A549 (cell line): ENCODE measurements around the gene GMDS. TPM values are rescaled to one million over a fixed set of nuclear protein-coding genes. Genes with fewer than 3 reads are reported as not detected.

Experiments
- ATAC-seq, 2 experiments: fragments of 200-7000 bp in 1 of 2; fragments of >200 bp in 1 of 2; cut with Nextera tagmentation in 1 of 2; cut with Tn5 transposase in 1 of 2; 3 replicates each; pipeline versions ENCODE4 v1.8.0 to v1.9.1; 2018 to 2020; ENCODE audit warnings: mild to moderate bottlenecking in 1 of 2, moderate library complexity in 1 of 2
- CTCF ChIA-PET: fragments of 300-600 bp; sonication (Branson Sonifier 250); formaldehyde crosslinking; extraction: SDS; loops from one replicate; lab custom pipeline; 2021; ENCODE audit warnings: antibody characterized with exemption, inconsistent platforms; lab: Yijun Ruan, JAX
- POLR2A ChIA-PET: fragments of 350-600 bp; formaldehyde crosslinking; extraction: SDS; loops from one replicate; lab custom pipeline; 2021; ENCODE audit warnings: antibody characterized with exemption, inconsistent platforms; lab: Yijun Ruan, JAX
- DNase-seq, 2 experiments: peaks; one replicate each; pipeline versions ENCODE4 v3.0.0 to v3.0.0-alpha.2; 2011 to 2016; ENCODE audit warnings: low read depth in 1 of 2, low spot score in 1 of 2
- FAIRE-seq: peaks from 2 replicates; lab custom pipeline; 2011; peaks lifted over from hg19 to GRCh38; lab: Jason Lieb, UNC
- H3K27ac ChIP-seq, 2 experiments: fragments of >200 bp; sonication (Bioruptor Twin); formaldehyde crosslinking; 3 replicates each; pipeline ENCODE4 v1.5.1; 2016 to 2017
- H3K4me1 ChIP-seq: fragments of >200 bp; sonication (Bioruptor Twin); formaldehyde crosslinking; 3 replicates; pipeline ENCODE4 v1.6.1; 2016
- H3K4me2 ChIP-seq: fragments of >200 bp; sonication (Bioruptor Twin); formaldehyde crosslinking; 3 replicates; pipeline ENCODE4 v1.6.1; 2016
- H3K4me3 ChIP-seq: fragments of >200 bp; sonication (Bioruptor Twin); formaldehyde crosslinking; 3 replicates; pipeline ENCODE4 v1.5.1; 2016
- H3K9me3 ChIP-seq: fragments of >200 bp; sonication (Bioruptor Twin); formaldehyde crosslinking; 3 replicates; pipeline ENCODE4 v1.6.1; 2016
- BHLHE40 ChIP-seq: IDR thresholded peaks from 2 replicates; pipeline ENCODE4 v1.6.1; 2012; ENCODE audit warnings: low read depth, low read length, inconsistent platforms
- CEBPB ChIP-seq, 2 experiments: fragments of >200 bp in 1 of 2; sonication (Bioruptor Twin) in 1 of 2; formaldehyde crosslinking in 1 of 2; IDR thresholded peaks; 2 replicates each; pipeline ENCODE4 v1.6.1; 2012 to 2016
- CTCF ChIP-seq: fragments of >200 bp; sonication (Bioruptor Twin); formaldehyde crosslinking; IDR thresholded peaks from 3 replicates; pipeline ENCODE4 v1.5.1; 2016
- EHMT2 ChIP-seq: fragments of 200-600 bp; sonication (generic); IDR thresholded peaks from 2 replicates; pipeline ENCODE4 v1.6.1; 2016; ENCODE audit warnings: antibody characterized with exemption, low read depth, mild to moderate bottlenecking, moderate library complexity
- ELK1 ChIP-seq: fragments of 150-350 bp; IDR thresholded peaks from 2 replicates; pipeline ENCODE4 v1.6.1; 2014; ENCODE audit warnings: low read depth, mild to moderate bottlenecking, low read length
- EP300 ChIP-seq, 2 experiments: fragments of >200 bp; sonication (Bioruptor Twin); formaldehyde crosslinking; IDR thresholded peaks; 2 replicates in 1 of 2; 3 replicates in 1 of 2; pipeline ENCODE4 v1.6.1; 2016 to 2017
- FOSL2 ChIP-seq, 2 experiments: fragments of 450-650 bp in 1 of 2; fragments of >200 bp in 1 of 2; sonication (Bioruptor Twin) in 1 of 2; formaldehyde crosslinking; IDR thresholded peaks; 2 replicates each; pipeline versions ENCODE4 v1.5.0 to v1.6.1; 2016 to 2020; ENCODE audit warnings: mild to moderate bottlenecking in 1 of 2, moderate library complexity in 1 of 2
- FOXS1 ChIP-seq: fragments of 250-450 bp; sonication (Bioruptor Pico); IDR thresholded peaks from 2 replicates; pipeline ENCODE4 v1.5.0; 2020; ENCODE audit warnings: mild to moderate bottlenecking, moderate library complexity
- HMGXB4 ChIP-seq: fragments of 250-450 bp; sonication (Bioruptor Pico); IDR thresholded peaks from 2 replicates; pipeline ENCODE4 v1.5.0; 2021; ENCODE audit warnings: mild to moderate bottlenecking, moderate library complexity, borderline replicate concordance
- HOXB5 ChIP-seq: fragments of 250-450 bp; sonication (Bioruptor Pico); IDR thresholded peaks from 2 replicates; pipeline ENCODE4 v1.5.0; 2020; ENCODE audit warnings: mild to moderate bottlenecking, moderate library complexity
- KDM5A ChIP-seq: fragments of 200-600 bp; sonication (generic); IDR thresholded peaks from 2 replicates; pipeline ENCODE4 v1.6.1; 2016; ENCODE audit warnings: antibody characterized with exemption, mild to moderate bottlenecking
- NFE2L2 ChIP-seq: fragments of 150-350 bp; conservative IDR thresholded peaks from 2 replicates; pipeline ENCODE4 v1.6.1; 2014; ENCODE audit warnings: low read length
- NPAS2 ChIP-seq: fragments of 250-450 bp; sonication (Bioruptor Pico); IDR thresholded peaks from 2 replicates; pipeline ENCODE4 v1.8.0; 2022; ENCODE audit warnings: mild to moderate bottlenecking, moderate library complexity, borderline replicate concordance
- PHF8 ChIP-seq: fragments of 200-600 bp; sonication (generic); IDR thresholded peaks from 2 replicates; pipeline ENCODE4 v1.6.1; 2016; ENCODE audit warnings: low read depth, mild to moderate bottlenecking, antibody characterized with exemption, moderate library complexity, borderline replicate concordance
- RCOR1 ChIP-seq: fragments of 150-350 bp; IDR thresholded peaks from 2 replicates; pipeline ENCODE4 v1.6.1; 2014; ENCODE audit warnings: antibody characterized with exemption, low read length, low read depth
- RNF2 ChIP-seq: fragments of 200-600 bp; sonication (generic); IDR thresholded peaks from 2 replicates; pipeline ENCODE4 v1.6.1; 2016; ENCODE audit warnings: low read depth, mild to moderate bottlenecking, antibody characterized with exemption, moderate library complexity, borderline replicate concordance
- SMC3 ChIP-seq: fragments of >200 bp; sonication (Bioruptor Twin); formaldehyde crosslinking; IDR thresholded peaks from 3 replicates; pipeline ENCODE4 v1.6.1; 2018; ENCODE audit warnings: inconsistent platforms
- SREBF2 ChIP-seq: fragments of 450-650 bp; IDR thresholded peaks from 2 replicates; pipeline ENCODE4 v1.6.1; 2014; ENCODE audit warnings: mild to moderate bottlenecking, moderate library complexity
- ZSCAN20 ChIP-seq: fragments of 250-450 bp; sonication (Bioruptor Pico); IDR thresholded peaks from 2 replicates; pipeline ENCODE4 v1.8.0; 2022; ENCODE audit warnings: mild to moderate bottlenecking, moderate library complexity
- WGBS: methylation state at CpG from one replicate; pipeline ENCODE4 v1.1.6; 2017; ENCODE audit errors: missing lambda C conversion rate; 5-methylcytosine and 5-hydroxymethylcytosine counted together
- polyA plus RNA-seq, 4 experiments: library from polyadenylated mRNA; depleted of rRNA in 3 of 4; stranded (reverse); fragments of >200 nt; fragmentation: RNase III in 1 of 4; extraction: RNeasy Plus Mini Kit Qiagen cat#74134 plus additional on column Dnase treatment in 1 of 4; gene quantifications; 2 replicates in 3 of 4; 3 replicates in 1 of 4; pipeline ENCODE4 v1.2.3, GENCODE V29; 2011 to 2017
- TF ChIP-seq, protein P1 (sequence below): IDR thresholded peaks from 2 replicates; pipeline ENCODE4 v1.6.1; 2012
- TF ChIP-seq, protein P2 (sequence below): fragments of >200 bp; sonication (Bioruptor Twin); formaldehyde crosslinking; IDR thresholded peaks from 2 replicates; pipeline ENCODE4 v1.6.1; 2016

GMDS gene
- polyA plus RNA-seq, 2 of the 4 experiments (the other 2 are of a cell fraction): 9.9 to 12.4 TPM

DNA sequence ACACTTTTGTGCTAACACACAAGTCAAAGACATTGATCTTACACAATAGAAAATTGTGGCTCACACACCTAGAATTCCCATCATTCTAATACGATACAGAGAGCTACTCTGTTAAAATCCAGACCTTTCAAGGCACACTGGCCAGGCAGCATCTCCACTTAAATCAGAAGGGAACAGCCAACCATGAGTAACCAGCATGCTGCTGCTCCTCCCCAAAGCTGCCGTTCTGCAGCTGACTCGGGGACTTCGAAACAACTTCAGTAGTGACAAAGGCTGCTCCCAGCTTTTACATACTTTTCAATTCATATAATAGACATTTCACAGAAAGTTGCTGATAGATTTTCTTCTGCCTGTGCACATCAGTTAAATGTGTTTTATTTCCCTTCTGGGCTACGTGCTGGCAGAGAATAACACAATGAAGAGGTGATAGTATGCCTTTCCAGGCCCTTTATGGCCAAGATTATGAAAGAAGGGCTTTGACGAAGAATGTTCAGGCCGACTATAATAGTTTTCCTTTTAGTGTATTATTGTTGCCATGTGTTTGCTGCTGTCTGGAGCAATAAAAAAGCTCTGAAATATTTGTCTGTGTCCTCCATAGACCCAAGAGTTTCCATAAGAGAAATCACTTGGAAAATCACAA lies 159.0 kb downstream of the GMDS start:
- Histone ChIP-seq H3K27ac (no peak overlapping the region), H3K4me2 (no peak overlapping the region), H3K9me3 (no peaks in the 10 kb centered on the region), H3K4me3 (no peak overlapping the region), H3K4me1 (no peaks in the 10 kb centered on the region)
- FAIRE-seq: no peak
- TF ChIP-seq ZSCAN20 (CRISPR knock-in tag): no peak
- ATAC-seq: no peak
- CTCF ChIA-PET: interaction anchor here (1.3 kb wide), 2 partner anchors 18 to 268 kb away, joined by 3 to 4 read pairs; no protein-coding TSS in a partner anchor
- WGBS: 87% methylated on average over 7 of the region's 7 CpGs
- DNase-seq: no peak
- POLR2A ChIA-PET: interaction anchor here (0.6 kb wide), 1 partner anchor 32 kb away, joined by 3 read pairs; no protein-coding TSS in a partner anchor

- no peak for TF ChIP-seq KDM5A
- no peak for TF ChIP-seq FOXS1
- TF ChIP-seq BHLHE40: no peak
- no peak for TF ChIP-seq NFE2L2
- no peak for TF ChIP-seq PHF8
- TF ChIP-seq CTCF: no peak
- TF ChIP-seq SREBF2: no peak
- TF ChIP-seq SMC3: no peak
- no peak for TF ChIP-seq HOXB5
- no peak for TF ChIP-seq NPAS2 (CRISPR knock-in tag)
- TF ChIP-seq HMGXB4: no peak
- no peak for TF ChIP-seq RCOR1
- TF ChIP-seq RNF2: no peak
- TF ChIP-seq FOSL2 (IDR thresholded peaks at IDR 0.05): no peak
- no peak for TF ChIP-seq FOSL2 (CRISPR knock-in tag; IDR thresholded peaks at IDR 0.05)
- TF ChIP-seq, protein P1, sequence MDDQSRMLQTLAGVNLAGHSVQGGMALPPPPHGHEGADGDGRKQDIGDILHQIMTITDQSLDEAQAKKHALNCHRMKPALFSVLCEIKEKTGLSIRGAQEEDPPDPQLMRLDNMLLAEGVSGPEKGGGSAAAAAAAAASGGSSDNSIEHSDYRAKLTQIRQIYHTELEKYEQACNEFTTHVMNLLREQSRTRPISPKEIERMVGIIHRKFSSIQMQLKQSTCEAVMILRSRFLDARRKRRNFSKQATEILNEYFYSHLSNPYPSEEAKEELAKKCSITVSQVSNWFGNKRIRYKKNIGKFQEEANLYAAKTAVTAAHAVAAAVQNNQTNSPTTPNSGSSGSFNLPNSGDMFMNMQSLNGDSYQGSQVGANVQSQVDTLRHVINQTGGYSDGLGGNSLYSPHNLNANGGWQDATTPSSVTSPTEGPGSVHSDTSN: no peak
- TF ChIP-seq EHMT2: no peak
- TF ChIP-seq CEBPB (IDR thresholded peaks at IDR 0.05): no peak
- TF ChIP-seq ELK1: no peak
- TF ChIP-seq, protein P2, sequence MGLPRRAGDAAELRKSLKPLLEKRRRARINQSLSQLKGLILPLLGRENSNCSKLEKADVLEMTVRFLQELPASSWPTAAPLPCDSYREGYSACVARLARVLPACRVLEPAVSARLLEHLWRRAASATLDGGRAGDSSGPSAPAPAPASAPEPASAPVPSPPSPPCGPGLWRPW: no peak
- no peak for TF ChIP-seq EP300 (IDR thresholded peaks at IDR 0.05)
- H3K27ac ChIP-seq: no peak overlapping the region
- POLR2A ChIA-PET: no interaction called here
- 82% methylated on average over 4 of the region's 4 CpGs for WGBS
- ATAC-seq (no peak), DNase-seq (no peak), FAIRE-seq (no peak)
- H3K9me3 ChIP-seq: no peaks in the 10 kb centered on the region
- H3K4me2 ChIP-seq: no peak overlapping the region
- H3K4me3 ChIP-seq: no peak overlapping the region
- CTCF ChIA-PET: interaction anchor here (1.3 kb wide), 1 partner anchor 19 kb away, joined by 4 read pairs; no protein-coding TSS in a partner anchor
- H3K4me1 ChIP-seq: no peaks in the 10 kb centered on the region
Measured at GRCh38 chr6:2085657-2086056, 159.7 kb downstream of the GMDS start.
